Measurements from ENCODE around the gene DDX10. TPM values are rescaled to one million over a fixed set of nuclear protein-coding genes. Genes with fewer than 3 reads are reported as not detected.

DDX10 gene
- total and polyA plus RNA-seq, 2 of the 8 experiments (the other 6 are each of a cell fraction or from before 2014, with no cell fraction given) = 49.2 to 52.2 TPM

GRCh38 chr11:108708173-108708572 is 43.3 kb downstream of the DDX10 start:
- CTCF ChIA-PET (ENCODE audit: partially characterized antibody) = no interaction called here

More at GRCh38 chr11:108708173-108708572, 43.3 kb downstream of the DDX10 start:
- peaks cover 0 to 8% of the 10 kb centered on the region in 2 experiments; a peak in 3 of 4 replicates for H3K9me3 ChIP-seq (ENCODE audit: insufficient read depth in 2 of 2, low read depth in 1 of 2, low read length in 1 of 2)
- H3K23me2 ChIP-seq (ENCODE audit: low read depth, low read length) = no peaks in the 10 kb centered on the region
- FAIRE-seq (no peak), DNase-seq (ENCODE audit: low read depth in 1 of 2, low spot score in 2 of 2) (no peak)
- no peak overlapping the region for H4K91ac ChIP-seq (replicated peaks; ENCODE audit: insufficient read length, low read length)
- no peak overlapping the region for H4K5ac ChIP-seq (ENCODE audit: insufficient read length, low read depth, low read length)
- H4K20me1 ChIP-seq (replicated peaks in 1 of 2; ENCODE audit: control insufficient read depth in 1 of 2, insufficient read depth in 2 of 2, low read length in 2 of 2) = no peaks in the 10 kb centered on the region
- H3K4me2 ChIP-seq (ENCODE audit: insufficient read depth in 1 of 2, low read depth in 2 of 2, low read length in 2 of 2) = no peak overlapping the region
- H3K23ac ChIP-seq (ENCODE audit: insufficient read length) = no peak overlapping the region
- H3K9ac ChIP-seq (replicated peaks in 1 of 4; ENCODE audit: extremely low read depth in 1 of 4, low read depth in 3 of 4, low read length in 3 of 4) = no peak overlapping the region
- no peaks in the 10 kb centered on the region; the same call in 1 of the 2 replicates for H3K79me1 ChIP-seq (ENCODE audit: low read depth, low read length)
- H3K18ac ChIP-seq (ENCODE audit: extremely low read depth, low read length) = no peak overlapping the region
- H3K56ac ChIP-seq (replicated peaks; ENCODE audit: insufficient read length, low read depth, low read length) = no peak overlapping the region
- no peak overlapping the region for H3K4me3 ChIP-seq (ENCODE audit: extremely low read depth in 1 of 4, insufficient read depth in 2 of 4, low read depth in 3 of 4, low read length in 4 of 4)
- POLR2A ChIA-PET (ENCODE audit: partially characterized antibody) = no interaction called here
- no peak overlapping the region for H2BK12ac ChIP-seq (ENCODE audit: low read depth, low read length)
- TF ChIP-seq SUZ12 (IDR thresholded peaks at IDR 0.05; ENCODE audit: low read length) (no peak), ZNF274 (IDR thresholded peaks at IDR 0.05; ENCODE audit: borderline replicate concordance, extremely low read depth, low read length) (no peak)
- TF ChIP-seq, protein P1, sequence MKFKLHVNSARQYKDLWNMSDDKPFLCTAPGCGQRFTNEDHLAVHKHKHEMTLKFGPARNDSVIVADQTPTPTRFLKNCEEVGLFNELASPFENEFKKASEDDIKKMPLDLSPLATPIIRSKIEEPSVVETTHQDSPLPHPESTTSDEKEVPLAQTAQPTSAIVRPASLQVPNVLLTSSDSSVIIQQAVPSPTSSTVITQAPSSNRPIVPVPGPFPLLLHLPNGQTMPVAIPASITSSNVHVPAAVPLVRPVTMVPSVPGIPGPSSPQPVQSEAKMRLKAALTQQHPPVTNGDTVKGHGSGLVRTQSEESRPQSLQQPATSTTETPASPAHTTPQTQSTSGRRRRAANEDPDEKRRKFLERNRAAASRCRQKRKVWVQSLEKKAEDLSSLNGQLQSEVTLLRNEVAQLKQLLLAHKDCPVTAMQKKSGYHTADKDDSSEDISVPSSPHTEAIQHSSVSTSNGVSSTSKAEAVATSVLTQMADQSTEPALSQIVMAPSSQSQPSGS (IDR thresholded peaks at IDR 0.05; ENCODE audit: low read length) = no peak
- H3K27ac ChIP-seq (ENCODE audit: low read depth, low read length) = no peak overlapping the region
- no peak overlapping the region for H2AFZ ChIP-seq (ENCODE audit: low read length)
- H2BK5ac ChIP-seq (ENCODE audit: low read depth, low read length) = no peak overlapping the region
- no peak overlapping the region for H2BK15ac ChIP-seq (ENCODE audit: low read length)
- H3K27me3 ChIP-seq (replicated peaks in 1 of 4; ENCODE audit: control insufficient read depth in 3 of 4, extremely low read depth in 1 of 4, insufficient read depth in 3 of 4, low read length in 3 of 4) = no peaks in the 10 kb centered on the region
- no peak overlapping the region for H3K14ac ChIP-seq (ENCODE audit: insufficient read length)
- no peak overlapping the region for H2BK120ac ChIP-seq (replicated peaks; ENCODE audit: low read depth, low read length)
- H3K79me2 ChIP-seq (ENCODE audit: control insufficient read depth in 1 of 2, insufficient read depth in 2 of 2, low read length in 2 of 2) = peaks cover 0 to 6% of the 10 kb centered on the region in 2 experiments; a peak in 3 of 4 replicates
- no peak overlapping the region for H2BK20ac ChIP-seq (ENCODE audit: low read length)
- H3K4me1 ChIP-seq (replicated peaks in 1 of 4; ENCODE audit: control insufficient read depth in 3 of 4, insufficient read depth in 4 of 4, low read length in 3 of 4) = peaks cover 0 to 2% (median 0%) of the 10 kb centered on the region in 4 experiments; a peak in 1 of 7 replicates
- no peak overlapping the region for H2AK5ac ChIP-seq (ENCODE audit: low read depth, low read length)
- peaks cover 0 to 27% (median 12%) of the 10 kb centered on the region in 4 experiments; a peak in 6 of 8 replicates for H3K36me3 ChIP-seq (ENCODE audit: control insufficient read depth in 2 of 4, insufficient read depth in 4 of 4, low read length in 3 of 4)
- H3K4ac ChIP-seq (replicated peaks; ENCODE audit: insufficient read length, low read depth, low read length) = no peak overlapping the region
- no peak overlapping the region for H4K8ac ChIP-seq (ENCODE audit: extremely low read depth, insufficient read depth, low read length)

All from H1 (cell line).